ENCODE results near the gene TOM1L2. TPM values are rescaled to one million over a fixed set of nuclear protein-coding genes. Genes with fewer than 3 reads are reported as not detected.

TOM1L2 gene
- total RNA-seq, 1 experiment from 2014 or later: 24.1 TPM

DNA sequence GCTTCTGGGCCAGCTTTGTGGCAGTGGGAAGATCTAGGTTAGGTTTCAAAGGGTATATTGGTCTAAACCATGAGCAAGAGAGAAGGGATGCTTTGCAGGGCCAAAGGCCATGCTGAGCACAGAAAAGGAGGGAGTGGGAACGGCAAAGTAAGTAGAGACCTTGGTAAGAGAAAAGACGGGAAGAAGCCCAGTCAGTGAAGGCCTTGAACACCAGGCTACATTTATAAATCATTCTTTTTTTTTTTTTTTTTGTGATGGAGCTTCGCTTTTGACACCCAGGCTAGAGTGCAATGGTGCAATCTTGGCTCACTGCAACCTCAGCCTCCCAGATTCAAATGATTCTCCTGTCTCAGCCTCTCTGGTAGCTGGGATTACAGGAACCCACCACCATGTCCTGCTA lies 18.1 kb downstream of the TOM1L2 start:
- Histone ChIP-seq H3K27ac (ENCODE audit: low read depth, low read length) (no peak overlapping the region), H3K36me3 (ENCODE audit: control insufficient read depth in 1 of 2, insufficient read depth in 2 of 2, low read length in 2 of 2) (no peaks in the 10 kb centered on the region), H3K9ac (ENCODE audit: low read length) (no peak overlapping the region), H3K4me2 (ENCODE audit: low read length) (no peak overlapping the region), H3K4me3 (replicated peaks in 1 of 2; ENCODE audit: low read depth in 1 of 2, low read length in 2 of 2) (no peak overlapping the region), H3K9me3 (ENCODE audit: control insufficient read depth in 1 of 2, insufficient read depth in 1 of 2, low read depth in 1 of 2, low read length in 2 of 2) (no peaks in the 10 kb centered on the region), H3K27me3 (ENCODE audit: insufficient read depth, low read length) (no peaks in the 10 kb centered on the region), H3K79me2 (ENCODE audit: insufficient read depth, low read length) (peaks cover 6% of the 10 kb centered on the region; the same call in 1 of the 2 replicates), H4K20me1 (ENCODE audit: insufficient read depth) (no peaks in the 10 kb centered on the region), H2AFZ (ENCODE audit: low read depth, low read length, poor library complexity, severe bottlenecking) (no peak overlapping the region), H3K4me1 (ENCODE audit: control insufficient read depth in 1 of 2, insufficient read depth in 2 of 2, low read length in 2 of 2) (peaks cover 39 to 49% of the 10 kb centered on the region in 2 experiments), H3K9me2 (ENCODE audit: insufficient read depth) (no peaks in the 10 kb centered on the region)
- intact Hi-C loops (cut with micrococcal nuclease): no loop called here
- DNase-seq (ENCODE audit: low read depth, low spot score): no peak
- ChIA-PET RAD21 (ENCODE audit: low non-redundant PET in 1 of 2, low total read pairs in 2 of 2, uncharacterized antibody in 2 of 2, unreplicated experiment in 2 of 2) (no interaction called here), POLR2A (no interaction called here), CTCF (no interaction called here)
- BruUV-seq (replicated peaks): no TSS peak
- TF ChIP-seq SRF (IDR thresholded peaks at IDR 0.05; ENCODE audit: low read depth) (no peak), EZH2 (IDR thresholded peaks at IDR 0.05) (no peak), EGR1 (IDR thresholded peaks at IDR 0.05; ENCODE audit: low read depth) (no peak)
- ATAC-seq: no peak

DNA sequence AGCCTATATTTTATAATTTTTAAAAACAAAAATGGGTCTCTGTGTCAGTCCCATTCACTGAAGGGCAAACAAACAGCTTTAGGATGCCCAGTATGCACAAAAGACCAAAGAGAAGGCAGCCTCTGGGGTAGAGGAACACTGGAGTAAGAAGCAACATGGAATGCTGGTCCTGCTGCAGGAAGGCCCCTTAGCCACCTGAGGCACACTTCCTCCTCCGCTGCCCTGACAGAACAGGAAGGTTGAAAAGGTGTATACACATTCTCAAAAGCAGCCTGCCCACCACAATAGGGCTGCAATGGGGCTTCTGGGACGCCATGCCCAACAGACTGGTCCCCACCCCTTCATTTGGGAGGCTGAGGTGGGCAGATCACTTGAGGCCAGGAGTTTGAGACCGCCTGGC lies 19.5 kb downstream of the TOM1L2 start:
- Histone ChIP-seq H3K4me1 (ENCODE audit: control insufficient read depth in 1 of 2, insufficient read depth in 2 of 2, low read length in 2 of 2) (peaks cover 35 to 39% of the 10 kb centered on the region in 2 experiments), H3K27ac (ENCODE audit: low read depth, low read length) (no peak overlapping the region), H3K9ac (ENCODE audit: low read length) (no peak overlapping the region), H2AFZ (ENCODE audit: low read depth, low read length, poor library complexity, severe bottlenecking) (no peak overlapping the region), H3K4me2 (ENCODE audit: low read length) (no peak overlapping the region), H3K4me3 (replicated peaks in 1 of 2; ENCODE audit: low read depth in 1 of 2, low read length in 2 of 2) (no peak overlapping the region), H3K9me2 (ENCODE audit: insufficient read depth) (no peaks in the 10 kb centered on the region), H3K27me3 (ENCODE audit: insufficient read depth, low read length) (no peaks in the 10 kb centered on the region), H3K36me3 (ENCODE audit: control insufficient read depth in 1 of 2, insufficient read depth in 2 of 2, low read length in 2 of 2) (no peaks in the 10 kb centered on the region), H3K79me2 (ENCODE audit: insufficient read depth, low read length) (peaks cover 3% of the 10 kb centered on the region; the same call in 1 of the 2 replicates), H4K20me1 (ENCODE audit: insufficient read depth) (no peaks in the 10 kb centered on the region), H3K9me3 (ENCODE audit: control insufficient read depth in 1 of 2, insufficient read depth in 1 of 2, low read depth in 1 of 2, low read length in 2 of 2) (no peaks in the 10 kb centered on the region)
- DNase-seq (ENCODE audit: low read depth, low spot score): no peak
- TF ChIP-seq RAD21 (IDR thresholded peaks at IDR 0.05; ENCODE audit: low read depth): no peak
- TF ChIP-seq, protein P1, sequence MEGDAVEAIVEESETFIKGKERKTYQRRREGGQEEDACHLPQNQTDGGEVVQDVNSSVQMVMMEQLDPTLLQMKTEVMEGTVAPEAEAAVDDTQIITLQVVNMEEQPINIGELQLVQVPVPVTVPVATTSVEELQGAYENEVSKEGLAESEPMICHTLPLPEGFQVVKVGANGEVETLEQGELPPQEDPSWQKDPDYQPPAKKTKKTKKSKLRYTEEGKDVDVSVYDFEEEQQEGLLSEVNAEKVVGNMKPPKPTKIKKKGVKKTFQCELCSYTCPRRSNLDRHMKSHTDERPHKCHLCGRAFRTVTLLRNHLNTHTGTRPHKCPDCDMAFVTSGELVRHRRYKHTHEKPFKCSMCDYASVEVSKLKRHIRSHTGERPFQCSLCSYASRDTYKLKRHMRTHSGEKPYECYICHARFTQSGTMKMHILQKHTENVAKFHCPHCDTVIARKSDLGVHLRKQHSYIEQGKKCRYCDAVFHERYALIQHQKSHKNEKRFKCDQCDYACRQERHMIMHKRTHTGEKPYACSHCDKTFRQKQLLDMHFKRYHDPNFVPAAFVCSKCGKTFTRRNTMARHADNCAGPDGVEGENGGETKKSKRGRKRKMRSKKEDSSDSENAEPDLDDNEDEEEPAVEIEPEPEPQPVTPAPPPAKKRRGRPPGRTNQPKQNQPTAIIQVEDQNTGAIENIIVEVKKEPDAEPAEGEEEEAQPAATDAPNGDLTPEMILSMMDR (IDR thresholded peaks at IDR 0.05 in 2 of 3, conservative IDR thresholded peaks at IDR 0.05 in 1 of 3; ENCODE audit: borderline replicate concordance in 1 of 3, insufficient read depth in 1 of 3, low read depth in 2 of 3, low read length in 2 of 3): peak in 2 of 3 experiments; percentile 39 to 44; a peak in 4 of 6 replicates
- TF ChIP-seq, protein P2, sequence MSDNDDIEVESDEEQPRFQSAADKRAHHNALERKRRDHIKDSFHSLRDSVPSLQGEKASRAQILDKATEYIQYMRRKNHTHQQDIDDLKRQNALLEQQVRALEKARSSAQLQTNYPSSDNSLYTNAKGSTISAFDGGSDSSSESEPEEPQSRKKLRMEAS (IDR thresholded peaks at IDR 0.05): no peak
- POLR2A ChIA-PET: interaction anchor here (0.7 kb wide), 1 partner anchor 14 kb away, joined by 3 read pairs; no protein-coding TSS in a partner anchor
- RAD21 ChIA-PET (ENCODE audit: low non-redundant PET in 1 of 2, low total read pairs in 2 of 2, uncharacterized antibody in 2 of 2, unreplicated experiment in 2 of 2): no interaction called here
- BruUV-seq (replicated peaks): no TSS peak
- peak; percentile 71 for ATAC-seq
- CTCF ChIA-PET: no interaction called here
- intact Hi-C loops (cut with micrococcal nuclease): no loop called here
